Measurements from ENCODE around the gene SUGCT. TPM values are rescaled to one million over a fixed set of nuclear protein-coding genes. Genes with fewer than 3 reads are reported as not detected.

SUGCT gene
- total RNA-seq, 1 donor from 2014 or later, result 1.6 TPM

DNA sequence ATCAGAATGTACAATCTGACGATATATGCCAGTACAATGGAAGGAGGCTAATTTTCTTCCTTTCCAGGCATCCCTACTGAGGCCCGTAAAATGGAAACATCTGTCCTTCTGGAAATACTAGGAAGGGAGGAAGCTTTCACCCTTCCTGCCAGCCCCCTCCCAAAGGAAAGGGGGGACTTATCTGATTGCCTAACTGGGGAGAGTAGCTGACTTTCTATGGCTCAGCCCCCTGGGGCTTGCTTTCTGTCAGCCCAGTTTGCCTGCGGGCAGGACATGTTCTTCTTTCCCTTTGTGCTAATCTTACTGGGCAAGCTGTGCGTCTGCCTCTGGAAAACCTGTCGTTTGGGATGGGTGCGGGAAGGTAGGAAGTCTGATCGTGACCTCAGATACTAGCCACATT, 508.9 kb downstream of the SUGCT start:
- TF ChIP-seq, protein P1, sequence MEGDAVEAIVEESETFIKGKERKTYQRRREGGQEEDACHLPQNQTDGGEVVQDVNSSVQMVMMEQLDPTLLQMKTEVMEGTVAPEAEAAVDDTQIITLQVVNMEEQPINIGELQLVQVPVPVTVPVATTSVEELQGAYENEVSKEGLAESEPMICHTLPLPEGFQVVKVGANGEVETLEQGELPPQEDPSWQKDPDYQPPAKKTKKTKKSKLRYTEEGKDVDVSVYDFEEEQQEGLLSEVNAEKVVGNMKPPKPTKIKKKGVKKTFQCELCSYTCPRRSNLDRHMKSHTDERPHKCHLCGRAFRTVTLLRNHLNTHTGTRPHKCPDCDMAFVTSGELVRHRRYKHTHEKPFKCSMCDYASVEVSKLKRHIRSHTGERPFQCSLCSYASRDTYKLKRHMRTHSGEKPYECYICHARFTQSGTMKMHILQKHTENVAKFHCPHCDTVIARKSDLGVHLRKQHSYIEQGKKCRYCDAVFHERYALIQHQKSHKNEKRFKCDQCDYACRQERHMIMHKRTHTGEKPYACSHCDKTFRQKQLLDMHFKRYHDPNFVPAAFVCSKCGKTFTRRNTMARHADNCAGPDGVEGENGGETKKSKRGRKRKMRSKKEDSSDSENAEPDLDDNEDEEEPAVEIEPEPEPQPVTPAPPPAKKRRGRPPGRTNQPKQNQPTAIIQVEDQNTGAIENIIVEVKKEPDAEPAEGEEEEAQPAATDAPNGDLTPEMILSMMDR (IDR thresholded peaks at IDR 0.05; ENCODE audit: unreplicated experiment), result no peak
- H3K27me3 Mint-ChIP-seq (ENCODE audit: unreplicated experiment), result no peaks in the 10 kb centered on the region
- no peaks in the 10 kb centered on the region for H3K9me3 Mint-ChIP-seq (ENCODE audit: unreplicated experiment)
- H3K4me3 Mint-ChIP-seq (ENCODE audit: unreplicated experiment), result no peak overlapping the region
- no peak overlapping the region for H3K27ac Mint-ChIP-seq (ENCODE audit: unreplicated experiment)
- no peaks in the 10 kb centered on the region for H3K36me3 Mint-ChIP-seq (ENCODE audit: low read depth, unreplicated experiment)
- peak; percentile 6 for DNase-seq (ENCODE audit: low spot score)
- H3K4me1 Mint-ChIP-seq (ENCODE audit: unreplicated experiment), result peaks cover 22% of the 10 kb centered on the region

- Mint-ChIP-seq H3K4me3 (ENCODE audit: unreplicated experiment) (no peak overlapping the region), H3K27me3 (ENCODE audit: unreplicated experiment) (no peaks in the 10 kb centered on the region), H3K36me3 (ENCODE audit: low read depth, unreplicated experiment) (no peaks in the 10 kb centered on the region), H3K9me3 (ENCODE audit: unreplicated experiment) (no peaks in the 10 kb centered on the region), H3K27ac (ENCODE audit: unreplicated experiment) (no peak overlapping the region), H3K4me1 (ENCODE audit: unreplicated experiment) (peaks cover 22% of the 10 kb centered on the region)
- no peak for DNase-seq (ENCODE audit: low spot score)
- TF ChIP-seq, protein P1 (IDR thresholded peaks at IDR 0.05; ENCODE audit: unreplicated experiment), result no peak
Observed at GRCh38 chr7:40644454-40645188, 509.8 kb downstream of the SUGCT start.

DNA sequence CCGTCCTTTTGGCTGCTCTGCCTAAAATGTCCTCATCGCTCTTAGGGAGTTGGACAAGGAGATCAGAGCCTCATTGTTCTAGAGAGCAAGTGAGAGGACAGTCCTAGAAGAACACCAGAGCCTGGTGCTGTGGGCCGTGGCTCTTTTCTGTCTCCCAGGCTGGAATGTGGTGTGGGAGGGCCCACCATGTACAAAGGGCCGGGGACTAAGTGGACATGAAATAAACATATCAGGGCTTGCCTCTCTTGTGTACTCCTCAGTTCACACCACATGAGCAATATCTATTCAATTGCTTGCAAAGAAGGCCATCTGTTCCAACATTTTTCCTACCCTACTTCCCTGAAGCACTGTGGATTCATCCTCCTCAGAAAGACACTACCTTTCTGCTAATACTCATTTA, 510.4 kb downstream of the SUGCT start:
- H3K27me3 Mint-ChIP-seq (ENCODE audit: unreplicated experiment), result no peaks in the 10 kb centered on the region
- H3K27ac Mint-ChIP-seq (ENCODE audit: unreplicated experiment), result no peak overlapping the region
- no peak for DNase-seq (ENCODE audit: low spot score)
- TF ChIP-seq, protein P1 (IDR thresholded peaks at IDR 0.05; ENCODE audit: unreplicated experiment), result no peak
- H3K4me1 Mint-ChIP-seq (ENCODE audit: unreplicated experiment), result peaks cover 22% of the 10 kb centered on the region
- no peak overlapping the region for H3K4me3 Mint-ChIP-seq (ENCODE audit: unreplicated experiment)
- H3K36me3 Mint-ChIP-seq (ENCODE audit: low read depth, unreplicated experiment), result no peaks in the 10 kb centered on the region
- H3K9me3 Mint-ChIP-seq (ENCODE audit: unreplicated experiment), result no peaks in the 10 kb centered on the region

DNA sequence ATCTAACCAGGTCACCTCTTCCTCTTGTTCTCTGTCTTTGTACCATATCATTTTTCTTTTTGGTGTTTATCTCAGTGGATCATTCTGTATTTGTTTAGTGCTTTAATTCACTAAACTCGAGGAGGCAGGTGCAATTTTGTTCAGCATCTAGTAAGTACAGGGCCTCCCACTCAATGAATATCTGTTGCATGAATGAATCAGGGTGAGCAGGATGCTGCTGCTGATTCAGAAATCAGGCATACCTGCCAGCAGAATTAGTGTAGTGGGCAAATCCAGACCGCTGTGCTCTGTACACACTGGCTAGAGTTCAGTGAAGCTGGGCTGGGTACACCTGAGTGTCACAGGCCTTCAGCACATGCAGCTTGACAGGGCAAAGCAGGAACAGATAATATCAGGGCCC, 511.9 kb downstream of the SUGCT start:
- H3K9me3 Mint-ChIP-seq (ENCODE audit: unreplicated experiment), result no peaks in the 10 kb centered on the region
- H3K27me3 Mint-ChIP-seq (ENCODE audit: unreplicated experiment), result no peaks in the 10 kb centered on the region
- DNase-seq (ENCODE audit: low spot score), result no peak
- no peak overlapping the region for H3K27ac Mint-ChIP-seq (ENCODE audit: unreplicated experiment)
- TF ChIP-seq, protein P1 (IDR thresholded peaks at IDR 0.05; ENCODE audit: unreplicated experiment), result no peak
- no peak overlapping the region for H3K4me3 Mint-ChIP-seq (ENCODE audit: unreplicated experiment)
- peaks cover 23% of the 10 kb centered on the region for H3K4me1 Mint-ChIP-seq (ENCODE audit: unreplicated experiment)
- H3K36me3 Mint-ChIP-seq (ENCODE audit: low read depth, unreplicated experiment), result no peaks in the 10 kb centered on the region

DNA sequence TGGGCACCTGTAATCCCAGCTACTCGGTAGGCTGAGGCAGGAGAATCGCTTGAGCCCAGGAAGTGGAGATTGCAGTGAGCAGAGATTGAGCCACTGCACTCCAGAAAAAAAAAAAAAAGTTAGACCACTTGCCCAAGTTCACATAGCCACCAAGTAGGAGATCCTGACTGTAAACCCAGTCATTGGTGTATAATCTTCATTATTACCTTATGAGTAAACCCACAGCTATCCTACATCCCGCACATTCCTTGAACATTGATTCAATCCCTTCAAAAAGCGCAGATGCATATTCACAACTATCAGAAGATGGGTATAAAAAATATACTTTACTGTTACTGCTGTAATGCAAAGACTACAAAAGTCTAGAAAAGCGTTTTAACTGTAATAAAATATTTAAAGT, 512.9 kb downstream of the SUGCT start:
- Mint-ChIP-seq H3K27me3 (ENCODE audit: unreplicated experiment) (no peaks in the 10 kb centered on the region), H3K4me1 (ENCODE audit: unreplicated experiment) (peaks cover 27% of the 10 kb centered on the region), H3K4me3 (ENCODE audit: unreplicated experiment) (no peak overlapping the region), H3K27ac (ENCODE audit: unreplicated experiment) (no peak overlapping the region), H3K9me3 (ENCODE audit: unreplicated experiment) (no peaks in the 10 kb centered on the region), H3K36me3 (ENCODE audit: low read depth, unreplicated experiment) (no peaks in the 10 kb centered on the region)
- TF ChIP-seq, protein P1 (IDR thresholded peaks at IDR 0.05; ENCODE audit: unreplicated experiment), result no peak
- no peak for DNase-seq (ENCODE audit: low spot score)

Data from endothelial cell (in vitro differentiated cells).